Measurements from ENCODE around the gene ACAA1. TPM values are rescaled to one million over a fixed set of nuclear protein-coding genes. Genes with fewer than 3 reads are reported as not detected.

Gene ACAA1
- total and polyA plus RNA-seq, 2 of the 4 experiments (the other 2 are of a cell fraction) = 30.8 to 62.4 TPM

DNA sequence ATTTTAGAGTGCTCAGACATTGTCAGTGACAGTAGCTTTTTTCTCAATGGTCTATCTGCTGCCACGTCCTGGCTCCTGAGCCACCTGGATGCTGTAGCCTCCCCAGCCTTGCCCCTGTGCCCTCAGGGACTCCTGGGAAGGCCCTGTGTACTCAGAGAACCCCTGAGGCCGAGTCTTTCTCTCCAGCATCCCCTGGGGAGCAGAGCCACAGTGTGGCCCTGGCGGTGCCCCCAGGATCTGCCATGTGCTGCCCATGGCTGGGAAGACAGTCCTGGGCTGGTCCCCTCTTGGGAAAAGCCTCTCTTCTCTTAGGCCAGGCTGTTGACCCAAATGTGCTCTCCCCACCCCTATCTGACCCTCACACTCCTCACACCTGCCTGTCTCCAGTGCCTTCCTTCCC, 6.6 kb upstream of the ACAA1 start:
- H3K18ac ChIP-seq (ENCODE audit: low read depth, low read length) = no peak overlapping the region
- DNase-seq = no peak
- no CpG with 5 or more reads among the region's 3 CpGs for WGBS, 2 experiments (ENCODE audit: extremely low coverage in 2 of 2, insufficient read length in 1 of 2)
- H3K4me3 ChIP-seq (ENCODE audit: insufficient read depth, low read depth, low read length) = no peak overlapping the region
- no peak overlapping the region for H4K5ac ChIP-seq (ENCODE audit: low read depth, low read length)
- no peak for ATAC-seq (ENCODE audit: low read depth)
- H4K20me1 ChIP-seq (ENCODE audit: insufficient read depth, low read length) = no peaks in the 10 kb centered on the region
- H4K91ac ChIP-seq (ENCODE audit: insufficient read depth, low read depth, low read length) = no peak overlapping the region
- no peak overlapping the region for H3K56ac ChIP-seq (ENCODE audit: extremely low read depth, insufficient read depth, low read length)
- H3K27ac ChIP-seq (ENCODE audit: insufficient read depth, low read length) = no peak overlapping the region
- H2AK5ac ChIP-seq (ENCODE audit: low read depth, low read length) = no peak overlapping the region
- no peak overlapping the region for H2BK15ac ChIP-seq (ENCODE audit: low read depth, low read length)
- H3K14ac ChIP-seq (replicated peaks; ENCODE audit: low read depth, low read length) = no peak overlapping the region
- H3K79me1 ChIP-seq (ENCODE audit: low read depth in 1 of 2, low read length in 2 of 2) = peaks cover 17 to 34% of the 10 kb centered on the region in 2 experiments
- H2AK9ac ChIP-seq (replicated peaks; ENCODE audit: low read depth, low read length, poor library complexity) = no peak overlapping the region
- no TSS peak for BruUV-seq (replicated peaks)
- no peaks in the 10 kb centered on the region for H3K27me3 ChIP-seq (ENCODE audit: control insufficient read depth, insufficient read depth, low read length)
- intact Hi-C loops (cut with micrococcal nuclease) (no loop called here), dilution Hi-C loops (cut with HindIII; ENCODE audit: low sequenced_read_pairs, unreplicated experiment) (no loop called here), in situ Hi-C loops (cut with MboI; ENCODE audit: low sequenced_read_pairs) (no loop called here)
- TF ChIP-seq MXI1 (IDR thresholded peaks at IDR 0.05; ENCODE audit: borderline replicate concordance, low read depth, low read length) (no peak), MAZ (IDR thresholded peaks at IDR 0.05; ENCODE audit: borderline replicate concordance, low read depth, low read length) (no peak), BHLHE40 (IDR thresholded peaks at IDR 0.05; ENCODE audit: low read depth, low read length) (no peak), SMC3 (IDR thresholded peaks at IDR 0.05; ENCODE audit: low read depth, low read length) (no peak), RFX5 (IDR thresholded peaks at IDR 0.05; ENCODE audit: low read depth, low read length) (no peak)
- TF ChIP-seq, protein P1, sequence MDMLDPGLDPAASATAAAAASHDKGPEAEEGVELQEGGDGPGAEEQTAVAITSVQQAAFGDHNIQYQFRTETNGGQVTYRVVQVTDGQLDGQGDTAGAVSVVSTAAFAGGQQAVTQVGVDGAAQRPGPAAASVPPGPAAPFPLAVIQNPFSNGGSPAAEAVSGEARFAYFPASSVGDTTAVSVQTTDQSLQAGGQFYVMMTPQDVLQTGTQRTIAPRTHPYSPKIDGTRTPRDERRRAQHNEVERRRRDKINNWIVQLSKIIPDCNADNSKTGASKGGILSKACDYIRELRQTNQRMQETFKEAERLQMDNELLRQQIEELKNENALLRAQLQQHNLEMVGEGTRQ (IDR thresholded peaks at IDR 0.05; ENCODE audit: low read depth, low read length) = no peak
- no peak overlapping the region for H2BK5ac ChIP-seq (ENCODE audit: low read depth, low read length, poor library complexity, severe bottlenecking)
- no peak overlapping the region for H4K8ac ChIP-seq (ENCODE audit: low read depth in 2 of 2, low read length in 2 of 2)
- no peak overlapping the region for H3K4ac ChIP-seq (ENCODE audit: low read depth, low read length)
- H2BK120ac ChIP-seq (ENCODE audit: low read depth, low read length) = no peak overlapping the region
- H3K36me3 ChIP-seq (ENCODE audit: control insufficient read depth, insufficient read depth, low read length) = peaks cover 19% of the 10 kb centered on the region
- no peak overlapping the region for H2BK20ac ChIP-seq (ENCODE audit: low read depth, low read length)
- no peak overlapping the region for H3K23ac ChIP-seq (ENCODE audit: low read depth, low read length)
- CTCF ChIA-PET = no interaction called here
- H3K4me1 ChIP-seq (ENCODE audit: control insufficient read depth, insufficient read depth, low read length) = peaks cover 6% of the 10 kb centered on the region
- peaks cover 3% of the 10 kb centered on the region; the same call in 1 of the 2 replicates for H3K9me3 ChIP-seq (ENCODE audit: control insufficient read depth, insufficient read depth, low read length)
- H3K9ac ChIP-seq (ENCODE audit: low read depth, low read length) = no peak overlapping the region
- H3K9me1 ChIP-seq (ENCODE audit: insufficient read depth, low read length) = peaks cover 17% of the 10 kb centered on the region
- POLR2A ChIA-PET (ENCODE audit: unreplicated experiment) = no interaction called here
- H2AFZ ChIP-seq (replicated peaks; ENCODE audit: low read length, poor library complexity) = no peak overlapping the region
- H3K4me2 ChIP-seq (ENCODE audit: low read depth, low read length) = no peak overlapping the region
